K562 (cell line): ENCODE measurements around the gene SVOP. TPM values are rescaled to one million over a fixed set of nuclear protein-coding genes. Genes with fewer than 3 reads are reported as not detected.

Experiments used
- ATAC-seq: fragments of 200-7000 bp; cut with Tn5 transposase; 3 replicates; pipeline ENCODE4 v1.9.1; 2020; ENCODE audit warnings: moderate library complexity
- BruUV-seq: library from RNA; stranded (reverse); fragments of 400-500 nt; replicated peaks from 2 replicates; lab custom pipeline; 2021; lab: Mats Ljungman, UMichigan
- CTCF ChIA-PET: fragments of 300-600 bp; formaldehyde crosslinking; extraction: SDS; loops from one replicate; lab custom pipeline; 2021; ENCODE audit warnings: low intra/inter-chr PET ratio; lab: Yijun Ruan, JAX
- POLR2A ChIA-PET: fragments of 300-600, 350-650 bp; sonication (Branson Sonifier 250); formaldehyde crosslinking; extraction: SDS; loops from one replicate; lab custom pipeline; 2021; ENCODE audit warnings: antibody characterized with exemption, inconsistent platforms; lab: Yijun Ruan, JAX
- DNase-seq, 4 experiments: peaks; one replicate each; pipeline versions ENCODE4 v3.0.0 to v3.0.0-alpha.2; 2011 to 2018; ENCODE audit warnings: low spot score in 3 of 4, mixed read lengths in 3 of 4; ENCODE audit errors: extremely low read depth in 1 of 4
- FAIRE-seq: peaks from 2 replicates; lab custom pipeline; 2011; peaks lifted over from hg19 to GRCh38; lab: Jason Lieb, UNC
- H2AFZ ChIP-seq: 2 replicates; pipeline ENCODE4 v1.6.0; 2011; ENCODE audit warnings: low read depth, low read length, control low read depth, inconsistent platforms
- H3K27ac ChIP-seq: fragments of 200-600 bp; 3 replicates; pipeline ENCODE4 v1.8.0; 2011; ENCODE audit warnings: low read depth, mild to moderate bottlenecking, control low read depth, inconsistent platforms, low read length, moderate library complexity, mixed read lengths; ENCODE audit errors: extremely low read depth
- H3K27me3 ChIP-seq, 2 experiments: fragments of 300-600 bp in 1 of 2; 2 replicates in 1 of 2; 3 replicates in 1 of 2; pipeline versions ENCODE4 v1.6.0 to v1.8.0; 2011; ENCODE audit warnings: inconsistent platforms in 2 of 2, low read length in 2 of 2, mild to moderate bottlenecking in 1 of 2, mixed read lengths in 1 of 2, moderate library complexity in 1 of 2; ENCODE audit not compliant: control insufficient read depth in 2 of 2, insufficient read depth in 2 of 2
- H3K36me3 ChIP-seq: fragments of 300-600 bp; 3 replicates; pipeline ENCODE4 v1.8.0; 2011; ENCODE audit warnings: mild to moderate bottlenecking, low read length, inconsistent platforms; ENCODE audit not compliant: control insufficient read depth, insufficient read depth
- H3K4me1 ChIP-seq, 2 experiments: fragments of 200-600 bp in 1 of 2; replicated peaks in 1 of 2; 2 replicates in 1 of 2; 3 replicates in 1 of 2; pipeline versions ENCODE4 v1.5.1 to v1.8.0; 2011; ENCODE audit warnings: inconsistent platforms in 2 of 2, low read length in 2 of 2, mild to moderate bottlenecking in 1 of 2, mixed read lengths in 1 of 2, moderate library complexity in 1 of 2; ENCODE audit not compliant: control insufficient read depth in 2 of 2, insufficient read depth in 2 of 2
- H3K4me2 ChIP-seq: 2 replicates; pipeline ENCODE4 v1.6.1; 2011; ENCODE audit warnings: low read length, control low read depth, inconsistent platforms, mixed read lengths; ENCODE audit not compliant: insufficient read depth
- H3K4me3 ChIP-seq: fragments of 200-600 bp; sonication (generic), shearing (Covaris generic); 2 replicates; pipeline ENCODE4 v1.5.1; 2016; ENCODE audit warnings: control low read depth, inconsistent platforms
- H3K79me2 ChIP-seq: fragments of 200-600 bp; 3 replicates; pipeline ENCODE4 v1.8.0; 2011; ENCODE audit warnings: low read length, inconsistent platforms; ENCODE audit not compliant: control insufficient read depth, insufficient read depth
- H3K9ac ChIP-seq, 2 experiments: 2 replicates each; pipeline versions ENCODE4 v1.6.0 to v1.6.1; 2011; ENCODE audit warnings: low read depth in 2 of 2, low read length in 2 of 2, control low read depth in 1 of 2, inconsistent platforms in 1 of 2, mild to moderate bottlenecking in 1 of 2, mixed read lengths in 1 of 2; ENCODE audit not compliant: insufficient read depth in 1 of 2
- H3K9me1 ChIP-seq: one replicate; pipeline ENCODE4 v1.6.0; 2011; ENCODE audit warnings: inconsistent platforms, mild to moderate bottlenecking, low read length, moderate library complexity; ENCODE audit not compliant: control insufficient read depth, insufficient read depth
- H3K9me3 ChIP-seq: replicated peaks from 2 replicates; pipeline ENCODE4 v1.5.1; 2011; ENCODE audit warnings: low read depth, low read length, inconsistent platforms; ENCODE audit not compliant: control insufficient read depth, insufficient read depth
- H4K20me1 ChIP-seq: replicated peaks from 2 replicates; pipeline ENCODE4 v1.6.1; 2011; ENCODE audit warnings: low read length, inconsistent platforms, mixed read lengths; ENCODE audit not compliant: control insufficient read depth, insufficient read depth
- BCOR ChIP-seq: fragments of 450-650 bp; IDR thresholded peaks from 2 replicates; pipeline ENCODE4 v1.6.1; 2016
- BRF2 ChIP-seq: IDR thresholded peaks from 3 replicates; pipeline ENCODE4 v1.6.1; 2011; ENCODE audit warnings: borderline replicate concordance, mild to moderate bottlenecking; ENCODE audit not compliant: insufficient read length, insufficient read depth
- CBFA2T2 ChIP-seq: fragments of 450-650 bp; conservative IDR thresholded peaks from 2 replicates; pipeline ENCODE4 v1.6.1; 2017; ENCODE audit warnings: mild to moderate bottlenecking
- CREBBP ChIP-seq: IDR thresholded peaks from one replicate; pipeline ENCODE4 v1.6.1; 2012; ENCODE audit warnings: low read depth, mild to moderate bottlenecking, control low read depth, inconsistent platforms, low read length
- E2F4 ChIP-seq: sonication (generic); formaldehyde crosslinking; IDR thresholded peaks from 2 replicates; pipeline ENCODE4 v1.8.0; 2022; ENCODE audit warnings: mild to moderate bottlenecking, low read depth, missing genetic modification reagents
- HDAC8 ChIP-seq: fragments of 450-650 bp; IDR thresholded peaks from 2 replicates; pipeline ENCODE4 v1.6.1; 2016; ENCODE audit warnings: mild to moderate bottlenecking, missing genetic modification characterization, moderate library complexity, missing compliant biosample characterization
- NFYB ChIP-seq: IDR thresholded peaks from 2 replicates; pipeline ENCODE4 v1.6.1; 2011; ENCODE audit warnings: mild to moderate bottlenecking, moderate library complexity; ENCODE audit not compliant: insufficient read length; ENCODE audit errors: extremely low read depth
- NR2C2 ChIP-seq, 2 experiments: fragments of 200-800 bp in 1 of 2; sonication (Bioruptor generic) in 1 of 2; sonication (generic) in 1 of 2; formaldehyde crosslinking in 1 of 2; IDR thresholded peaks; 2 replicates each; pipeline versions ENCODE4 v1.6.1 to v1.8.0; 2016 to 2022; ENCODE audit warnings: mild to moderate bottlenecking in 1 of 2, missing compliant biosample characterization in 1 of 2, missing genetic modification characterization in 1 of 2, missing genetic modification reagents in 1 of 2
- PURB ChIP-seq: sonication (generic); formaldehyde crosslinking; IDR thresholded peaks from 2 replicates; pipeline ENCODE4 v1.9.0; 2021; ENCODE audit warnings: low read depth, mild to moderate bottlenecking, missing genetic modification reagents
- RBM22 ChIP-seq: fragments of 200-400 bp; formaldehyde crosslinking; IDR thresholded peaks from 2 replicates; pipeline ENCODE4 v1.6.1; 2018; ENCODE audit warnings: low read length, low read depth; ENCODE audit not compliant: poor library complexity, severe bottlenecking
- SLC30A9 ChIP-seq: fragments of 250-450 bp; sonication (Bioruptor Pico); IDR thresholded peaks from 2 replicates; pipeline ENCODE4 v1.8.0; 2022; ENCODE audit warnings: mild to moderate bottlenecking, moderate library complexity
- SMARCA4 ChIP-seq: fragments of 450-650 bp; IDR thresholded peaks from 2 replicates; pipeline ENCODE4 v1.6.1; 2016
- ZNF668 ChIP-seq: fragments of 250-450 bp; sonication (Bioruptor Pico); IDR thresholded peaks from 2 replicates; pipeline ENCODE4 v1.8.0; 2022; ENCODE audit warnings: mild to moderate bottlenecking, inconsistent platforms
- ZNF778 ChIP-seq: fragments of 450-650 bp; formaldehyde crosslinking; IDR thresholded peaks from 2 replicates; pipeline ENCODE4 v1.4.0; 2020; ENCODE audit warnings: mild to moderate bottlenecking, moderate library complexity
- WGBS: fragments of 100-300 bp; shearing (Covaris generic); methylation state at CpG from one replicate; pipeline ENCODE4 v1.1.6; 2016; ENCODE audit warnings: low coverage, mixed read lengths; ENCODE audit not compliant: insufficient coverage; ENCODE audit errors: missing lambda C conversion rate; 5-methylcytosine and 5-hydroxymethylcytosine counted together
- in situ Hi-C: fragments of 300-500 bp; cut with MboI; formaldehyde crosslinking; loops from 4 replicates; pipeline ENCODE4 v1.15.0; 2018; ENCODE audit warnings: inconsistent platforms, mixed read lengths
- intact Hi-C: fragments of 100-400 bp; cut with micrococcal nuclease; formaldehyde crosslinking; loops from 2 replicates; pipeline ENCODE4 v1.14.2; 2022
- polyA plus RNA-seq, 8 experiments: library from polyadenylated mRNA; depleted of rRNA in 4 of 8; stranded (reverse) in 5 of 8; unstranded in 3 of 8; fragments of >200 nt; fragmentation: Nextera tagmentation in 2 of 8; fragmentation: Illumina TruSeq in 1 of 8; extraction: Ambion mirVana in 2 of 8; extraction: Trizol in 1 of 8; gene quantifications; 2 replicates each; pipeline versions ENCODE4 v1.2.1 to v1.2.3, GENCODE V29; 2011 to 2014; ENCODE audit warnings: inconsistent platforms in 1 of 8, missing spikeins in 1 of 8
- total RNA-seq, 7 experiments: library from RNA; depleted of rRNA in 6 of 7; stranded (reverse); fragments of >200 nt in 6 of 7; fragmentation: Illumina TruSeq in 2 of 7; extraction: Trizol in 2 of 7; gene quantifications; 2 replicates each; pipeline versions ENCODE4 v1.2.1 to v1.2.3, GENCODE V29; 2011 to 2021; ENCODE audit warnings: low replicate concordance in 1 of 7

The SVOP gene
- total and polyA plus RNA-seq, 9 of the 15 experiments (the other 6 are each of a cell fraction or from before 2014, with no cell fraction given): 0.01 to 0.09 (median 0.06) TPM; not detected in 1

- H3K27ac ChIP-seq: no peak overlapping the region
- peaks cover 13% of the 10 kb centered on the region; the same call in 2 of the 3 replicates for H3K36me3 ChIP-seq
- CTCF ChIA-PET: no interaction called here
- FAIRE-seq: no peak
- in situ Hi-C loops (no loop called here), intact Hi-C loops (no loop called here)
- ATAC-seq: no peak
- BruUV-seq: no TSS peak
- no peaks in the 10 kb centered on the region for H4K20me1 ChIP-seq
- H2AFZ ChIP-seq: no peak overlapping the region
- H3K9me3 ChIP-seq: no peaks in the 10 kb centered on the region
- no peaks in the 10 kb centered on the region for H3K27me3 ChIP-seq
- no peaks in the 10 kb centered on the region for H3K79me2 ChIP-seq
- no peaks in the 10 kb centered on the region for H3K4me1 ChIP-seq
- WGBS: 58% methylated on average over 3 of the region's 3 CpGs
- POLR2A ChIA-PET: no interaction called here
- DNase-seq: no peak
- no peaks in the 10 kb centered on the region for H3K9me1 ChIP-seq
- TF ChIP-seq E2F4 (CRISPR knock-in tag) (no peak), ZNF668 (CRISPR knock-in tag) (no peak), PURB (CRISPR knock-in tag) (no peak), SMARCA4 (no peak), BCOR (no peak), BRF2 (no peak), NR2C2 (CRISPR knock-in tag; IDR thresholded peaks at IDR 0.05) (no peak), NR2C2 (tag; IDR thresholded peaks at IDR 0.05) (no peak), HDAC8 (no peak), RBM22 (no peak), NFYB (no peak), SLC30A9 (CRISPR knock-in tag) (no peak), CREBBP (no peak), ZNF778 (CRISPR knock-in tag) (no peak), CBFA2T2 (no peak)
- H3K4me3 ChIP-seq: no peak overlapping the region
- H3K9ac ChIP-seq: no peak overlapping the region
- H3K4me2 ChIP-seq: no peak overlapping the region
Measured at GRCh38 chr12:109064143-109064542, 43.3 kb upstream of the SVOP start.
